Skeletal muscle tissue (tissue), 4 donors: Measurements from ENCODE around the gene GLT6D1. TPM values are rescaled to one million over a fixed set of nuclear protein-coding genes. Genes with fewer than 3 reads are reported as not detected.

Experiments
- H3K27ac ChIP-seq: one replicate; pipeline ENCODE4 v1.7.0; 2013; ENCODE audit warnings: mild to moderate bottlenecking, low read depth, low read length, inconsistent platforms
- H3K27me3 ChIP-seq, 3 donors: one replicate each; pipeline ENCODE4 v1.7.0; 2013; ENCODE audit warnings: low read length in 3 of 3; ENCODE audit not compliant: control insufficient read depth in 3 of 3, insufficient read depth in 3 of 3
- H3K36me3 ChIP-seq, 3 donors: one replicate each; pipeline ENCODE4 v1.7.0; 2013; ENCODE audit warnings: low read length in 3 of 3; ENCODE audit not compliant: control insufficient read depth in 3 of 3, insufficient read depth in 3 of 3
- H3K4me1 ChIP-seq, 3 donors: one replicate each; pipeline ENCODE4 v1.7.0; 2013; ENCODE audit warnings: low read length in 3 of 3, mild to moderate bottlenecking in 3 of 3; ENCODE audit not compliant: control insufficient read depth in 3 of 3, insufficient read depth in 3 of 3
- H3K4me3 ChIP-seq, 3 donors: one replicate each; pipeline ENCODE4 v1.7.0; 2013; ENCODE audit warnings: low read length in 3 of 3
- H3K9ac ChIP-seq, 3 donors: one replicate each; pipeline ENCODE4 v1.7.0; 2013; ENCODE audit warnings: low read length in 3 of 3, mild to moderate bottlenecking in 3 of 3, moderate library complexity in 2 of 3, low read depth in 1 of 3
- H3K9me3 ChIP-seq, 3 donors: one replicate each; pipeline ENCODE4 v1.7.0; 2013; ENCODE audit warnings: low read length in 3 of 3; ENCODE audit not compliant: control insufficient read depth in 3 of 3
- total RNA-seq: library from RNA; depleted of rRNA; stranded (reverse); fragments of >200 nt; gene quantifications from one replicate; pipeline ENCODE4 v1.2.3, GENCODE V29; 2014
- donor health status: Osteomylitis.

The GLT6D1 gene
- total RNA-seq, 1 donor from 2014 or later, result not detected

DNA sequence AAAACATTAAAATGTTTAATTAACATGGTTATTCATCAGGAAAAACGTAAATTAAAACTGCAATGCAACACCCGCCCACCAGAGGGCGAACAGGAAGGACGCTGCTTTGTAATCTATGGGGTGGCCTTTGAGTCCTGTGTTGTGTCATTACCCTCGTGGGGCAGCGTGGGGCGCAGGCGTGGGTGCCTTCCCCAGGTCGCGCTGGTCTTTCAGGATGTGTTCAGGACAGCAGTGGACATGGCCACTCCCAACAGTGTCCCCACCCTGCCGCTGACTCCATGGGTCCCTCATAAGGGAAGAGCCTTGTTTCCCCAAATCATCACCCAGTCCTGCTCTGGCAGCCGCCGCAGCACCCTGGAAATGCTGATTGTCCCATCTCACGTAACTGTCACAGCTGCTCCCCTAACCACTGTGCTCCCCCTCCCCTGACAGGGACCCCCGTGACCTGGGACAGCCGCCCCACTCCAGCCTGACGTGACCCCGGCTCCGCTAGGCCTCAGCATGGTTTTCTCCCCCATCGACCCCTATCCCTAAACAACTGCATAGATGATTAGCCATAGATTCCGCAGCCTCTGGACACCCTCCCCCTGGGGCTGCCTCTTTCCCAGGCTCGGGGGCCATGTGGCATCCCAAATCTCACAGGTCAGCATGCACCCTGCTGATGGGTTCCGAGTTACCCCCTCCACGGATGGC lies 36.4 kb downstream of the GLT6D1 start:
- Histone ChIP-seq H3K9me3 (no peaks in the 10 kb centered on the region), H3K4me1 (peaks cover 0 to 4% (median 0%) of the 10 kb centered on the region in 3 donors), H3K27me3 (peaks cover 9 to 20% (median 20%) of the 10 kb centered on the region in 3 donors), H3K4me3 (no peak overlapping the region), H3K36me3 (no peaks in the 10 kb centered on the region), H3K9ac (no peak overlapping the region), H3K27ac (no peak overlapping the region)

DNA sequence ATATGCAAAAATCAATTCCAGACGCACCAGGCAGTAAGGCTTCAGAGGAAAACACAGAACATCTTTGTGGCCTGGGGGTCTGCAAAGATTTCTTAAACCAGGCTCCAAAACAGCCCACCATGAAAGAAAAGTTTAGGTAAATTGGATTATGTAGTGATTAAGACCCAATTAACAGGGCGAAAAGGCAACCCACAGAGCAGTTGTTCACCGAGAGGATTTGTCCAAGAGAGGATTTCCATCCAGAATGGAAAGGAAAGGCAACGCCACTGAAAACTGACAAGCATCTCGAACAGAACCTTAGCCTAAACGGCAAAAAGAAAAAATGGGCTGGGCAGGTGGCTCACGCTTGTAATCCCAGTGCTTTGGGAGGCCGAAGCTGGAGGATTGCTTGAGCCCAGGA lies 37.4 kb downstream of the GLT6D1 start:
- H3K27me3 ChIP-seq, result peaks cover 9 to 24% (median 21%) of the 10 kb centered on the region in 3 donors

GRCh38 chr9:135600296-135600817 lies 39.0 kb downstream of the GLT6D1 start:
- Histone ChIP-seq H3K27ac (no peak overlapping the region), H3K9ac (no peak overlapping the region), H3K27me3 (peaks cover 17 to 27% (median 26%) of the 10 kb centered on the region in 3 donors), H3K4me1 (peaks cover 0 to 4% (median 0%) of the 10 kb centered on the region in 3 donors), H3K36me3 (no peaks in the 10 kb centered on the region), H3K9me3 (no peaks in the 10 kb centered on the region), H3K4me3 (no peak overlapping the region)

More for the DNA sequence above, 37.4 kb downstream of the GLT6D1 start:
- peaks cover 0 to 4% (median 0%) of the 10 kb centered on the region in 3 donors for H3K4me1 ChIP-seq
- H3K27ac ChIP-seq, result no peak overlapping the region
- no peak overlapping the region for H3K9ac ChIP-seq
- no peaks in the 10 kb centered on the region for H3K36me3 ChIP-seq
- no peak overlapping the region for H3K4me3 ChIP-seq
- no peaks in the 10 kb centered on the region for H3K9me3 ChIP-seq

DNA sequence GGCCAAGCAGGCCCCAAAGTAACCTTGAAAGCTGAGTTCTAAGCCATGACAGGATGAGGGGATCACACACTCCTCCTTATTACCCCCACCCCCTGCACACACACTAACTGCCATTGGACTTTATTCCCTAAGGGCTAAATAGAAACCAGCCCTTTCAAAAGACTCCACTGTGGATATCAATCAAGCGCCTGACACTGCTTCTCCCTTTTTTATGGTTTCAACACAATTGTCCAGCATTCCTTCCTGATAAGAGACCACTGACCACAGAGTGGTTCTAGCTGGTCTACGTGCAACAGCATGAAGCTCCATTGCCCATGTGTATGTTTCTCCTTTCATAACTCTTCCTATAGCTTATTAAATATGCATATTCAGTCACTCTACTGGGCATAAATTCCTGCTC lies 43.1 kb downstream of the GLT6D1 start:
- Histone ChIP-seq H3K27ac (no peak overlapping the region), H3K4me3 (no peak overlapping the region), H3K9ac (no peak overlapping the region), H3K27me3 (peaks cover 10 to 22% (median 18%) of the 10 kb centered on the region in 3 donors), H3K4me1 (no peaks in the 10 kb centered on the region), H3K9me3 (no peaks in the 10 kb centered on the region), H3K36me3 (no peaks in the 10 kb centered on the region)

- Histone ChIP-seq H3K4me1 (no peaks in the 10 kb centered on the region), H3K27me3 (peaks cover 10 to 37% (median 22%) of the 10 kb centered on the region in 3 donors), H3K9me3 (no peaks in the 10 kb centered on the region), H3K27ac (no peak overlapping the region), H3K9ac (no peak overlapping the region), H3K36me3 (no peaks in the 10 kb centered on the region), H3K4me3 (no peak overlapping the region)
Observed at GRCh38 chr9:135592625-135593024, 46.7 kb downstream of the GLT6D1 start.

- Histone ChIP-seq H3K4me3 (no peak overlapping the region), H3K9ac (no peak overlapping the region), H3K27ac (no peak overlapping the region), H3K36me3 (no peaks in the 10 kb centered on the region), H3K9me3 (no peaks in the 10 kb centered on the region), H3K27me3 (peaks cover 10 to 37% (median 21%) of the 10 kb centered on the region in 3 donors), H3K4me1 (no peaks in the 10 kb centered on the region)
Observed at GRCh38 chr9:135592331-135592590, 47.1 kb downstream of the GLT6D1 start.

DNA sequence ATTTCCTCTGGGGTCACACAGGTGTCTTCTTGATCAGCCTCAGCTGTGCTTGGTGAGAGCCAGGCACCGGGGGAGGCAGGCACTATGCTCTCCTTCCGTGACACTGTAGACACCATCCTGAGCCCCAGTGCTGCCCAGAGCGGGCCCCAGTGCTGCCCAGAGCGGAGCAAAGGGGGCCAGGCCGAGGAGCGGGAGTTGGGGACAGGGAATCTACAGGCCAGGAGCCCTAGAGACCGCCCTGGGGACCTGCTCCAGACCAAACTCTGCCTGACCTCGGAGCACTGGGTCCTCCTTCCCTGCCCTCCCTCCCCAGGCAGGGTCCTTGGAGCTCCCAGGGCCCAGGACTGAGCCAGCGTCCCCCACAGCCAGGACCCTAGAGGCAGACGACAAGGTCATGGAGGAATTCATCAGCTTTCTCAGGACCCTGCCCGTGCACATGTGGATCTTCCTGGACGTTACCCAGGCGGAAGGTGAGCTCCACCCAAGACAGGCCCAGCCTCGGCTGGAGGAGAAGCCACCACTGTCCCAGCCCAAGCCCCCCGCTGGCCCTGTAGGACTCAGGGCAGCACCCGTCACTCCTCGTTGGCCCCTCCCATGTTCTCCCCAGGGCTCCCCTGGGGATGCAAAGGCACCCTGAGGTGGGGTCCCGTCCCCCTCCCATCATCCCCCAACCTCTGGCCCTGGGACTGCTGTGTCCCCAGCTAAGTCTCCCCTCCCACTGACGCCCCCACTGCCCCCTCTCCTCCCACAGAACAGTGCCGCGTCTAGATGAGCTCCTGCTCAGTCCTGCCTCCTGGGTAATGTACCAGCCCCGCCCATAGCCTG lies 47.6 kb downstream of the GLT6D1 start:
- no peaks in the 10 kb centered on the region for H3K4me1 ChIP-seq
- H3K36me3 ChIP-seq, result no peaks in the 10 kb centered on the region
- peaks cover 9 to 33% (median 19%) of the 10 kb centered on the region in 3 donors for H3K27me3 ChIP-seq
- no peak overlapping the region for H3K4me3 ChIP-seq
- H3K9me3 ChIP-seq, result no peaks in the 10 kb centered on the region
- H3K27ac ChIP-seq, result no peak overlapping the region
- no peak overlapping the region for H3K9ac ChIP-seq

- H3K4me1 ChIP-seq, result no peaks in the 10 kb centered on the region
- no peak overlapping the region for H3K4me3 ChIP-seq
- H3K9ac ChIP-seq, result no peak overlapping the region
- no peak overlapping the region for H3K27ac ChIP-seq
- peaks cover 3 to 39% (median 25%) of the 10 kb centered on the region in 3 donors for H3K27me3 ChIP-seq
- H3K36me3 ChIP-seq, result no peaks in the 10 kb centered on the region
- no peaks in the 10 kb centered on the region for H3K9me3 ChIP-seq
Observed at GRCh38 chr9:135590486-135591079, 48.8 kb downstream of the GLT6D1 start.

GRCh38 chr9:135589596-135590485 lies 49.5 kb downstream of the GLT6D1 start:
- H3K4me1 ChIP-seq, result no peaks in the 10 kb centered on the region
- no peak overlapping the region for H3K4me3 ChIP-seq
- peaks cover 3 to 41% (median 27%) of the 10 kb centered on the region in 3 donors for H3K27me3 ChIP-seq
- H3K9me3 ChIP-seq, result no peaks in the 10 kb centered on the region
- no peak overlapping the region for H3K9ac ChIP-seq
- H3K27ac ChIP-seq, result no peak overlapping the region
- no peaks in the 10 kb centered on the region for H3K36me3 ChIP-seq
